Measurements from ENCODE around the gene SYK.
"Not testable (repeated sequence)": the region's sequence is repeated elsewhere in the genome, so short reads cannot be mapped to it uniquely, and the experiment has no call there.

Gene SYK

GRCh38 chr9:90882991-90883600 lies 81.5 kb downstream of the SYK start:
- no peak for DNase-seq

- no peak for DNase-seq
These were observed 82.0 kb downstream of the SYK start for GRCh38 chr9:90883661-90884060.

GRCh38 chr9:90884178-90884577 lies 82.6 kb downstream of the SYK start:
- DNase-seq, result no peak

GRCh38 chr9:90886868-90887267 lies 85.2 kb downstream of the SYK start:
- not testable (repeated sequence) for DNase-seq

GRCh38 chr9:90888941-90889340 lies 87.3 kb downstream of the SYK start:
- DNase-seq, result no peak

GRCh38 chr9:90890146-90890810 lies 88.7 kb downstream of the SYK start:
- DNase-seq, result no peak

- no peak for DNase-seq
These were observed 89.9 kb downstream of the SYK start for GRCh38 chr9:90891308-90892040.

- DNase-seq, result no peak
These were observed 91.3 kb downstream of the SYK start for GRCh38 chr9:90892918-90893317.

GRCh38 chr9:90893706-90894105 lies 92.1 kb downstream of the SYK start:
- no peak for DNase-seq

- DNase-seq, result no peak
These were observed 93.5 kb downstream of the SYK start for GRCh38 chr9:90894986-90895687.

GRCh38 chr9:90895786-90896185 lies 94.2 kb downstream of the SYK start:
- no peak for DNase-seq

- no peak for DNase-seq
These were observed 94.6 kb downstream of the SYK start for GRCh38 chr9:90896231-90896630.

GRCh38 chr9:90898228-90898627 lies 96.6 kb downstream of the SYK start:
- DNase-seq, result no peak

- no peak for DNase-seq
These were observed 97.7 kb downstream of the SYK start for GRCh38 chr9:90899287-90899686.

GRCh38 chr9:90900130-90900529 lies 98.5 kb downstream of the SYK start:
- DNase-seq, result no peak

GRCh38 chr9:90901933-90902332 lies 100.3 kb downstream of the SYK start:
- no peak for DNase-seq

GRCh38 chr9:90903766-90904424 lies 102.3 kb downstream of the SYK start:
- DNase-seq, result no peak

- no peak for DNase-seq
These were observed 103.3 kb downstream of the SYK start for GRCh38 chr9:90904706-90905478.

GRCh38 chr9:90905822-90906221 lies 104.2 kb downstream of the SYK start:
- no peak for DNase-seq

- no peak for DNase-seq
These were observed 104.9 kb downstream of the SYK start for GRCh38 chr9:90906316-90907055.

- DNase-seq, result no peak
These were observed 105.4 kb downstream of the SYK start for GRCh38 chr9:90907056-90907445.

- DNase-seq, result no peak
These were observed 106.2 kb downstream of the SYK start for GRCh38 chr9:90907790-90908189.

Data from NCI-H524 treated with DMSO at 0.1 percent for 48 hours (cell line).